ENCODE data around the gene TYW1.
"Not testable (repeated sequence)": the region's sequence is repeated elsewhere in the genome, so short reads cannot be mapped to it uniquely, and the experiment has no call there.

TYW1 gene, protein sequence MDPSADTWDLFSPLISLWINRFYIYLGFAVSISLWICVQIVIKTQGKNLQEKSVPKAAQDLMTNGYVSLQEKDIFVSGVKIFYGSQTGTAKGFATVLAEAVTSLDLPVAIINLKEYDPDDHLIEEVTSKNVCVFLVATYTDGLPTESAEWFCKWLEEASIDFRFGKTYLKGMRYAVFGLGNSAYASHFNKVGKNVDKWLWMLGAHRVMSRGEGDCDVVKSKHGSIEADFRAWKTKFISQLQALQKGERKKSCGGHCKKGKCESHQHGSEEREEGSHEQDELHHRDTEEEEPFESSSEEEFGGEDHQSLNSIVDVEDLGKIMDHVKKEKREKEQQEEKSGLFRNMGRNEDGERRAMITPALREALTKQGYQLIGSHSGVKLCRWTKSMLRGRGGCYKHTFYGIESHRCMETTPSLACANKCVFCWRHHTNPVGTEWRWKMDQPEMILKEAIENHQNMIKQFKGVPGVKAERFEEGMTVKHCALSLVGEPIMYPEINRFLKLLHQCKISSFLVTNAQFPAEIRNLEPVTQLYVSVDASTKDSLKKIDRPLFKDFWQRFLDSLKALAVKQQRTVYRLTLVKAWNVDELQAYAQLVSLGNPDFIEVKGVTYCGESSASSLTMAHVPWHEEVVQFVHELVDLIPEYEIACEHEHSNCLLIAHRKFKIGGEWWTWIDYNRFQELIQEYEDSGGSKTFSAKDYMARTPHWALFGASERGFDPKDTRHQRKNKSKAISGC

DNA sequence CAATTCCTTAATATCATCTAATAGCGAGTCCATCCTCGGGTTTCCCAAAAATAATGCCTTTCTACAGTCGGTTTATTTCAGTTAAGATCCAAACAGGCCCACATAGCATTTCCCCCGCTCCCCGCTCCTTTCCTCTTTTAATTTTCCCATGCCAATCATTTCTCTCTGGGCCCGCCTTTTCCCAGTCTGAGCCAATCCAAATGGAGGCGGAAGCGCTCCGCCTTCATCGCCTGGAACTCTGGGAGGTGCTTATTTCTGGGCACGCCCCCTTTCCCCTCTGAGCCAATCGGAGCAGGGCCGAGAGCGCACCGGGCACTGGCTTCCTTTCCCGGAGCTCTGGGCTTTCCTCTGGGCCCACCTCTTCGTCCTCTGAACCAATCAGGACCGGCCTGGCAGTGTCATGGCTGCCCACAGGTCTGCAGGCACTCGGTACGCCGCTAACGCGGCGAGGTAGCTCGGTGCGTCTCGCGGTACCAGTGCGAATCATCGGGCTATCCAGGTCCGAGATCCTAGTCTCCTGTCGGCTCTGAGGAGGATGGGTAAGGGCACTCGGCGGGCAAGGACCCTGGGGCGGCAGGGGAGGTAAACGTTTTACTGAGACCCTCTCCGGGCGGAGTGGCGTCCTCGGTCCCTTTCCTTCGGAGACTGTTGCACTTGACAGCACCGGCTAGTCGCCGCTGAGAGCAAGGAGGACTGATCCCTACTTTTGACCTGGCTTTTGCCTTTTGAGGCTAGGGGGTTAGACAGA, at the start of gene TYW1:
Gene TYW1 (plus strand): TSS at position 390 of the 748 bp plus-strand sequence. CDS start 146 bp downstream, at position 536.
- DNase-seq, result peak; percentile 99

DNA sequence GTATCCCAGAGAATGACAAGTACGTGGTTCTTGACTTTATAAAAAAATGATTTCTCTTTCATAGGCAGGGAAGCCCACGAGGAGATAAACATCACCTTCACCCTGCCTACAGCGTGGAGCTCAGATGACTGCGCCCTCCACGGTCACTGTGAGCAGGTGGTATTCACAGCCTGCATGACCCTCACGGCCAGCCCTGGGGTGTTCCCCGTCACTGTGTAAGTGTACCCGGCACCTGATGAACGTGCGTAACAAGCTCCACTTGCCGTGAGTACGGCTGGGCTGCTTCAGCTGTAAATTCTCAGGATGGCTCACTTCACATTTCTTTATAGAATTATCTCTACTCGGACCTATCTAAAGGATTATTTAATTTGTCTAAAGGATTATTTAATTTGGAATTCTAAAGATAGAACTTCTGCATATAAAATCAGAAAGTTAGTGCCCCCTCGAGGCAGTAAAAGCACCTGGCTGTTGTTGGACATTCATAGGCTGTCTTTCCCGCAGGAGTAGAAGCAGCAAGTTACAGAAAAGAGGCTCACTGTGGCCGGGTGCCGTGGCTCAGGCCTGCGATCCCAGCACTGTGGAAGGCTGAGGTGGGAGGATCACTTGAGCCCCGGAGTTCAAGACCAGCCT, 48.0 kb upstream of the TYW1 start:
- no peak for DNase-seq

DNA sequence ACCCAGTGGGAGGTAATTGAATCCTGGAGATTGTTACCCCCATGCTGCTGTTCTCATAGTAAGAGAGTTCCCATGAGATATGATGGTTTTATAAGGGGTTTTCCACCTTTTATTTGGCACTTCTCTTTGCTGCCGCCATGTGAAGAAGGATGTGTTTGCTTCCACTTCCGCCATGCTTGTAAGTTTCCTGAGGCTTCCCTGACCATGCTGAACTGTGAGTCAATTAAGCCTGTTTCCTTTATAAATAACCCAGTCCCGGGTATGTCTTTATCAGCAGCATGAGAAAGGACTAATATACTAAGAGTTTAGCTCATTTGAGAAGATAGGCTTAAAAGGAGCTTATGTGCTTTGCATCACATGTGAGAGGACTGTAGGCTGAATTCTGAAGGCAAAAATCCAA, 46.3 kb upstream of the TYW1 start:
- DNase-seq, result no peak

DNA sequence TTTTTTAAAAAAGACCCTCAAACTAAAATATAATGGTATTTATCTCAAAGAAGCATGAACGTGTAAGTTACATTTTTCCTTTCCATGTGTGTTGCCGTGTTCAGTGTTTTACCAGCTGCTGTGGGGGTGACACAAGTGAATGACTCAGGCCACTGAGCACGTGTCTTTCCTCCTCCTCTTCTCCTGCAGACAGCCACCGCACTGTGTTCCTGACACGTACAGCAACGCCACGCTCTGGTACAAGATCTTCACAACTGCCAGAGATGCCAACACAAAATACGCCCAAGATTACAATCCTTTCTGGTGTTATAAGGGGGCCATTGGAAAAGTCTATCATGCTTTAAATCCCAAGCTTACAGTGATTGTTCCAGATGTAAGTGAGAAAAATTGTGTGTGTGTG, 45.9 kb upstream of the TYW1 start:
- DNase-seq, result no peak

DNA sequence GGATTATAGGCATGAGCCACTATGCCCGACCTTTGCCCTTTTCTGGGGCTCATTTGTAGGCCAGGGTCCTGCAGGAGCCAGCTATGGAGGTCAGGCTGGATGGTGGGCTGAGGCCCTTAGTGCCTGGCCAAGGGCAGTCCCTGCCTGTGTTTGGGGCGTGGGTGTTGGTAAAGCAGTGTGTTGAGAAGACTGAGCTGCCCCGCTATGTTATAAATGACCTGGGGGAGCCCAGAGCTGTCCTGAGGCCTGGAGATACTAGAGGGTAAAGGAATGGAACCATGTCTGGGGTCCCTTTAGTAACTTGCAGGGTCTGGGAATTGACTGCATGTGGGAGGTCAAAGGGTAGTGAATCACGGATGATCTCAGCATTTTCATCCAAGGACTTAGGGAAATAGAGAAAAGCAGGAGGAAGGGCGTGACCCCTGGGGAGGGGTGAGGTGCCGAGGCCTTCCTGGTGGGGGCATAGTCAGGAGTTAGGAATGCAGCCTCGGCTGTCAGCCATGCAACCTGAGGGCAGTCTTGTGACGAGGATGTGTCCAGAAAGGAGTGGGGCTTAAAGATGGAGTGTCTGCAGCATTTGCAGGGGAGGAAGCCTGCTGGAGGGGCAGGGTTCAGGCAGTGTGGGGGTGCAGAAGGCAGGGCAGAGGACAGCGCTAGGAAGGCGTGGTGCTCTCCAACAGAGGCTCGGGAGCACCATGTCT, 44.1 kb upstream of the TYW1 start:
- no peak for DNase-seq

DNA sequence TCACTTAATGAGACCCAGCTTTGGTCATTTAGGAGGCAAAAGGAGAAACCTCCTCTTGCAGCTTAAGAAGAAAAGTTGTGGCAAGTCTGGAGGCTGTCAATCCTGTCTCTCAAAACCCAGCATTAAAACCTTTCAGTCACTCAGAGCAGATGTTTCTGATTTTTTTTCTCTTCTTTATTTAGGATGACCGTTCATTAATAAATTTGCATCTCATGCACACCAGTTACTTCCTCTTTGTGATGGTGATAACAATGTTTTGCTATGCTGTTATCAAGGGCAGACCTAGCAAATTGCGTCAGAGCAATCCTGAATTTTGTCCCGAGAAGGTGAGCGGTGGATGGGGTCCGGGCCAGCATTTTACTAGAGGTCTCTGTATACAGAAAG, 43.6 kb upstream of the TYW1 start:
- DNase-seq, result no peak

DNA sequence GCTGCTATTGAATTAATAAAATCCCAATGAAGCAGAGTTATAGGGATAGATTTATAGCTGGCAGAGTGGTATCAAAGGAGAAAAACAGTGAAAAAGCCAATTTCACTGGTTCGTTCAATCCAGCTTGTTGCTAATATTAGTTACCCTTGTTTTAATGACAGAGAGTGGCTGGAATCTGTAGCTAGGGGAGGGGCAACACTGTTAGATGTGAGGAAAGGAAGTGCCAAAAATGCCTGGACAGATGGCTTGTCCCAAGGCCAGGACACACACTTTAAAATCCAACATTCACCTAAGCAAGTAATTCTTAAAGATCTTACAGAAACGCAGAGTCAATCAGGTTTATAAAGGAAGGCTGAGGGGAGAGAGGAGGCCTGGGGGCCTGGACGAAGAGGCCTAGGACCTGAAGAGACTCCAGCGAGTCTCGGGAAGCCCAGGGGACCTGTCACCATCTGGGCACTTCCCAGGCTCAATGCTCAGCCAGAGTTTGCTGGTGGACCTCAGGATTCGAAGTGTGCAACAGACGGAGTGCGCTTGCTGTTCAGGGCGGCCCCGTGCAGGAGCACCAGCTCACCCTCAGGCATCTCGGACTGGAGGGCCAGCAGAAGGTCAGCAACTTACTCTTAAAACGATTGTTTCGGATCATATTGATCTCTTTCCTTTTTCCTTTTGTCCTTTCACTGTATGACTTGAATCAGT, 38.9 kb upstream of the TYW1 start:
- DNase-seq, result no peak

DNA sequence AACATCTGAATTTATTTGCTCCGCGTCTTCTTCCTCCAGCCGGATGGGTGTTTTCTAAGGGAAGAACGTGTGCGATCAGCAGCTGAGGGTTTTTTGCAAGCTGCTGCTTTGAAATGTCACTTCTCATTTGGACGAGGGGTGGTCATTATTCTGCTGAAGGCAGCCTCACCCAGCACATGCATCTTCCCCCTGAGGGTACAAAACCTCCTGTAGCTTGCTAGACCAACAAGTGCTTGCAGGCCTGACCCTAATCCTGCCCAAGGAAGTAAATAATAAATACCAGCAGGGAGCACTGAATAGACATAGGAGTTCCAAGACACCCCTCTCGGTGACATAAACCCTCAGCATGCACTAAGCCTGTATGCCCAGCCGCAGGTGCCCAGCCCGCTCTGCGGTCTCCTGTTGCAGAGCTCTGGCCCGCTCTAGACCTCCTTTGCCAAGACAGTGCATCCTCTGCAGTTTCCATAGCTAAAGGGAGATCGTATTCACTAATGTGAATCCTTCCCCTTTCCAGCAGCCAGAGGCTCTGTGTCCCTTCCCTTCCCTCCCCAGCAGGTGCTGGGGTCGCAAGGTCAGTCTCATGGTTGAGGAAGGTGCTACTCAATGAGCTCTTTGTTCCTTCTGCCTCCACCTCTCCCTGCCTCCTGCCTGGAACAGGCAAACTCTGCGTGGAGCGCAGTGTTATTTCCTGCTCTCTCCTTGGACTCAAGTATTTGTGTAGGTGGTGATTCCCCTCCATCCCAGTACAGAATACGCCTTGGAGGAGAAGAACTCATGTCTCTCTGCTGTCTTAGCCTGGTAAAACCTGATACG, 37.9 kb upstream of the TYW1 start:
- no peak for DNase-seq

DNA sequence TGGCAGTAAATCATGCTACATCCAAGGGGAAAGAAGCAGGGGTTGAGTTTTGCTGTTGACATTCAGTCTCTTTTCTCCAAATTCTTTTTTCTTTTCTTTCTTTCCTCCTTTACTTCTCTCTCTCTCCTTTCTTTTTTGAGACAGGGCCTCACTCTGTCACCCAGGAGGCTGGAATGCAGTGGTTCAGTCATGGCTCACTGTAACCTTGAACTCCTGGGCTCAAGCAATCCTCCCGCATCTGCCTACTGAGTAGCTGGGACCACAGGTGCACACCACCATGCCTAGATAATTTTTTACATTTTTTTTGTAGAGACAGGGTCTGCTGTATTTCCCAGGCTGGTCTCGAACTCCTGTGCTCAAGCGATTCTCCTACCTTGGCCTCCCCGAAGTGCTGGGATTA, 36.4 kb upstream of the TYW1 start:
- DNase-seq, result no peak

DNA sequence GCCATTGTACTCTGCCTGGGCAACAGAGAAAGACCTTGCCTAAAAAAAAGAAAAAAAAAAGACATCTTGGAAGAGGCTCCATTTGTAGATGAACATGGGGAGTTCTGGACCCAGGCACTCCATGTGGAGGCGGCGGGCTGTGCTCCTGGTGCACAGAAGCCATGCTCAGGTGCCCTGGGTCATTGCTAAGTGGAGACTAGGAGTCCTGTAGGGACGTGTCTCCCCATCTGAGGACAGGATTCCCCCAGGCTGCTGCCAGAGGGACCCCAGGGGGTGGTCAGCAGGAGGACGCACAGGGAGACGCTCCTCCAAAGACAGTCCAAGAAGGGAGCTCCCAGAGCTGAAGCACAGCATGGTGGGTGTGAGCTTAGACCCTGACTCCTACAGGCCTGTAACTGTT, 35.5 kb upstream of the TYW1 start:
- DNase-seq, result no peak

DNA sequence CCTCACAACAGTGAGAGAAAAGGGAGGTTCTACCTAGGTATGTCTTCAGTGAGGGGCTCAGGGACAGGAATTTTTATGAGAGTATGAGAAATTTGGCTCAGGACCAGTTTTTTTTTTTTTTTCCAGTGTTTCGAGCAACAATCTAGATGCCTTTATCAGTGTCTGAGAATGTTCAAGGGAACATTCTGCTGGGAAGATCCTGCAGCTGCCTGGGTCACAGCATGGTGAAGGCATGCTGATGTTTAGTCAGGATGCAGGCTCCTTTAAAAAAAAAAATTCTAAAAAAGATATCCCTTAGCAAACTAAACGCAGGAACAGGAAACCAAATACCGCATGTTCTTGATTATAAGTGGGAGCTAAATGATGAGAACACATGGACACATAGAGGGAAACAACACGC, 32.2 kb upstream of the TYW1 start:
- peak; percentile 25 for DNase-seq

DNA sequence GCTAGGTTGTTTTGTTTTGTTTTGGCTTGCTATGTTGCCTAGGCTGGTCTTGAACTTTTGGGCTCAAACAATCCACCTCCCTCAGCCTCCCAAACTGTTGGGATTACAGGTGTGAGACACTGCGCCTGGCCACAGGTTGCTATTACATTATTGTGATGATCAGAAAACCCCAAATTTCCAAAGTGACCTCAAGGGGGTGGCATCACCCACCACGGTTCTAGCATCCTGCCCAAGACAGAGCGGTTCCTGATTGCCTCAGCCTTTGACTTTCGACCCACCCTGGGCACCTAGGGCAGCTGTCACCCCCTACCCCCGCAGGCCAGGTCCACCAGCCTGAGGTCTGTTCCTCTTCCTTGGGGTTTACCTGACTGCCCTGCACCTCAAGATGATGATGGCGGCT, 29.6 kb upstream of the TYW1 start:
- DNase-seq, result no peak

DNA sequence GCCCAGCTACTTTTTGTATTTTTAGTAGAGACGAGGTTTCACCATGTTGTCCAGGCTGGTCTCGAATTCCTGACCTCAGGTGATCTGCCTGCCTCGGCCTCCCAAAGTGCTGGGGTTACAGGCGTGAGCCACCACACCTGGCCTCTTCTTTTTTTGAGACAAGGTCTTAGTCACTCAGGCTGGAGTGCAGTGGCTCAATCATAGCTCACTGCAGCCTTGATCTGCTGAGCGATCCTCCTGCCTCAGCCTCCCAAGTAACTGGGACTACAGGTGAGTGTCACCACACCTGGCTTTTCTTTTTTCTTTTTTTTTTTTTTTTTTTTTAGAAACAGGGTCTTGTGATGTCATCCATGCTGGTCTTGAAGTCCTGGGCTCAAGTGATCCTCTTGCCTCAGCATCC, 27.6 kb upstream of the TYW1 start:
- DNase-seq, result not testable (repeated sequence)

DNA sequence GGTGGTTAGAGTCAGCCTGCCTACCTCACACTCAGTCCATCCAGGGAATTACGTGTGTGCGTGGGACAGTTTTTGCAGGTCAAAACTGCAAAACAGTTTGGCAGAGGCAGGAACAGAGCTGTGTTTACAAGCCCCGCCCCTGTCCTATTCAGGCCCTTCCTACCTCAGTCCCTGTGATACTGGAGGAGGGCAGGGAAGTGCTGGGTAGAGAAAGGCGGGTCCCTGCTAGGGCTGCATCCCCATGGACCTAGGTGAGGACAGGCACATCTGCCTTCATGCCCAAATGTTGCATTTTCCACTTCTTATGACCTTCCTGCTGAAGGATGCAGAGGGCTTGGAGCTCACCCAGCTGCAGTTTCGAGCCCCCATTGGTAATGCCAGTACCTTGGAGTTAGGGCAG, 26.3 kb upstream of the TYW1 start:
- no peak for DNase-seq

DNA sequence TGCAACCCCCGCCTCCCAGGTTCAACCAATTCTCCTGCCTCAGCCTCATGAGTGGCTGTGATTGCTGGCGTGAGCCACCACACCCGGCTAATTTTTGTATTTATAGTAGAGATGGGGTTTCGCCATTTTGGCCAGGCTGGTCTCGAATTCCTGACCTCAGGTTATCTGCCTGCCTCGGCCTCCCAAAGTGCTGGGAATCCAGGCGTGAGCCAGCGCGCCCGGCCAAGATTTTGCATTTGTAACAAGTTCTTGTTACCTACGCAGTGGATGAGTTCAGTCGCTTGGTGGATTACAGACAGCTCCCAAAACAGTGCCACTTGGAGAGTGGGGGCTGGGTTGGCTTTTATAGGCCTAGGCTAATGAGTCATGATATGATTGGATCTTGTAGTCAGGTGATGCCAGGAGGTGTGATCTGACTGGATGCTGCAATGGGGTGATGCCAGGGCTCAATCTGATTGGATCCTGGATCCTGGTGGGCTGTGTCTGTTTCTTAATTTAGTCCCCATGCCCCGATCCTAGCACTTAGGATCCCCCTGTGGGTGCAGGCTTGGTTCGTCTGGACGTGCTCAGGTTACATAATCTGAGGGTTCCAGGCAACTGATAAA, 21.5 kb upstream of the TYW1 start:
- DNase-seq, result no peak

DNA sequence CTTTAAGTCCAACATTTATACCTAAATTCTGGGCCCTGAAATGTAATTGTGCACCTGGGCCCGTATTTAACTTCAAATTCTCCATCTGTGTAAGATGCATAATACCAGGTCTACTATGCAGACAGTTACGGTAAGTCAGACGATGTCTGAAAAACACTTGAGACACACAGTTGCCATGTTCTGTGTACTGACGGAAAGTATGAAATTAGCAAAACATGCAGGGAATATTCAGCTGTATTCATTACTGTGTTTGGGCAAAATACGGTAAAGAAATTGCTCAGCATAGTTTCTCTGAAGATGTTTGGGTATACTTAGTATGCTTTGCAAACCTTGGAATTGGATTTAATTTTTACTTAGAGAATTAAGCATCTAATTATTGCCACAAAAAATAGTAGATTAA, 18.3 kb upstream of the TYW1 start:
- DNase-seq, result not testable (repeated sequence)

DNA sequence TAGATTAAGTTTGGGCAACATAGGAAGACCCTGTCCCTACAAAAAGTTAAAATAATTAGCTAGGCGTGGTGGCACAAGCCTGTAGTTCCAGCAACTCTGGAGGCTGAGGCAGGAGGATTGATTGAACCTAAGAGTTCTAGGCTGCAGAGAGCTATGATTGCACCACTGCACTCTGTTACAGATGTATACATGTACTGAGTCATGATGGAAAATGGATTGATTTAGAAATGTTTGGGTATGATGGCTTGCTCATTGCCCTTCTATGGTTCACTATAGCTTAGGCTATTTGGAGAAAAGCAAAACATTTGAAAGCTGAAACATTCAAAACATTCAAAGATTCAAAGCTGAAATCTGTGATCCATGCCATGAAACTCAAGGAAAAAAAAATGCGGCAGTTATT, 17.6 kb upstream of the TYW1 start:
- not testable (repeated sequence) for DNase-seq

DNA sequence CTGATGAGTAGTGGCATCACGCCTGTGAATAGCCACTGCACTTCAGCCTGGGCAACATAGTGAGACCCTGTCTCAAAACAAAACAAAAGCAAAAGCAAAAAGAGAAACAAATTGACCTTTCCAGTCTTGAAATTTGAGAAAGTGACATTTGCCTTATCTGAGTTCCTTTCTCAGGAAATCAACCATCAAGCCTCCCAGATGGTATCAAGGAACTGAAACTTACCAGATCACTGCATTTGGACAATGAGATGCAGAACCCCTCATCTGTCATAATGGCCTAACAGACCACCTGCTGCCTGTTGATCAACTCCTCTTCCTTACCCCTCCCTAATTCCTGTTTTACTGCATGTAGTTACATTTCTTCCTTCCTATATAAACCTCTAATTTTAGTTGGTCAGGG, 16.3 kb upstream of the TYW1 start:
- DNase-seq, result peak; percentile 60

DNA sequence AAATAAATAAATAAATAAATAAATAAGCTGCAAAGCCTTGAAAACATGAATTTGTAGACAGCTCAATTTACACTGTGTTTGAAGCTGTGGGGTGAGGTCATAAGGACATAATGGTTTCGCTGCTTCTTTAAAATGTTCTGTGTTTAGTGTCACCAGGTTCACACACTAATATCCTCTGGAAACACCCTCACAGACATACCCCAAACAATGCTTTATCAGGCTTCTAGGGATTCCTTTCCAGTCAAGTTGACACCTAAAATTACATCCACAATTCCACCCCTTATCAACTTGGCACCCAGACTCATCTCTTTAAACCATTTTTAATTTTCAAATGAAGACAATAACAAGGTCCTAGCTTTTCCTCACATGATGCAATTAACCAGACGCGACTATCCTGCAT, 7.1 kb upstream of the TYW1 start:
- DNase-seq, result not testable (repeated sequence)

DNA sequence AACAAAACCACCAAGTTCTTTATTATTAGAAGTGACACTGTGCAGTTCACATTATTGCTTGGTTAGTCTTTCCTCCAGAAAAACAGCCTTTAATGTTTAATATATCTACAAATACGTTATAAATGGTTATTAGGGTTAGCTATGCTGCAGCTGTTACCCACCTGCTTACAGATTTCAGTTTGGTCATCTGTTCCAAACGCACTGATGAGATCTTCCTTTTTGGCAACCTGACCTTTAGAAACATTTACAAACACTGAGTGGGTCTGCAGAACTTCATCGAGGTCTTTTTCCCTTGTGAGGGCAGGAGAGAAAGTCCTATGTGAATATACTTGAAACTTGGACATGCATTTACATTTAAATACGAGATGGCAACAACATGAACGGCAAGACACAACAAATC, 2.6 kb upstream of the TYW1 start:
- not testable (repeated sequence) for DNase-seq

DNA sequence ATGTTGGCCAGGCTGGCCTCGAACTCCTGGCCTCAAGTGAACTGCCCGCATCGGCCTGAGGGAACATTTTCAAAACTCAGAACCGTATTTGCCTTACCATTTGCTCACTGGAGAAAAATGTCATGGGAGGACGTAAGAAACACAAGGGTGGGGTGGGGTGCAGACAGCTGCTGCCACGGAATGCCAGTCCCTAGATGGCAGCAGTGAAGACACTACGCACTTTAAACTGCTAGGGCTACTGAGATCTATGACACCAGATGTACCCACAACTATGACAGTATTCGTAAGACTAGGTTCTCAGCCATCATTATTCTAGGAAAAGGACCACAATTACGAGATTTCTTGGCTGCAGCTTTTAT, 2.0 kb upstream of the TYW1 start:
- DNase-seq, result peak; percentile 79
